ENCODE results near the gene PTPRH. TPM values are rescaled to one million over a fixed set of nuclear protein-coding genes. Genes with fewer than 3 reads are reported as not detected.

The PTPRH gene
- total RNA-seq, 4 donors from 2014 or later, result 26.4 to 261 (median 246) TPM

- Histone ChIP-seq H3K27ac (peak overlapping the region in 1 of 4 donors; percentile 74), H3K9me3 (no peaks in the 10 kb centered on the region), H3K36me3 (peaks cover 0 to 82% (median 0%) of the 10 kb centered on the region in 3 donors), H3K4me3 (no peak overlapping the region), H3K4me1 (peaks cover 0 to 22% (median 1%) of the 10 kb centered on the region in 4 donors), H3K27me3 (no peaks in the 10 kb centered on the region)
- TF ChIP-seq POLR2A (IDR thresholded peaks at IDR 0.05), result no peak
- TF ChIP-seq CTCF (IDR thresholded peaks at IDR 0.05), result no peak
- DNase-seq, result no peak
These were observed 20.5 kb upstream of the PTPRH start for GRCh38 chr19:55229789-55230182.

- H3K36me3 ChIP-seq, result peaks cover 0 to 76% (median 0%) of the 10 kb centered on the region in 3 donors
- no peak overlapping the region for H3K4me3 ChIP-seq
- peaks cover 0 to 22% (median 1%) of the 10 kb centered on the region in 4 donors for H3K4me1 ChIP-seq
- peak overlapping the region in 3 of 4 donors; percentile 32 to 74 (median 65) for H3K27ac ChIP-seq
- TF ChIP-seq CTCF (IDR thresholded peaks at IDR 0.05) (no peak), POLR2A (IDR thresholded peaks at IDR 0.05) (no peak)
- no peaks in the 10 kb centered on the region for H3K9me3 ChIP-seq
- no peaks in the 10 kb centered on the region for H3K27me3 ChIP-seq
- DNase-seq, result peak in 1 of 3 donors; percentile 43
These were observed 20.0 kb upstream of the PTPRH start for GRCh38 chr19:55229145-55229788.

GRCh38 chr19:55228403-55229031, 19.2 kb upstream of the PTPRH start, which contains the start of gene TMEM86B:
TMEM86B (minus strand) TSS chr19:55228763; CDS start chr19:55228741, 22 bp downstream.
- Histone ChIP-seq H3K4me1 (peaks cover 0 to 22% (median 1%) of the 10 kb centered on the region in 4 donors), H3K36me3 (peaks cover 0 to 70% (median 0%) of the 10 kb centered on the region in 3 donors), H3K9me3 (no peaks in the 10 kb centered on the region), H3K4me3 (peak within 1 kb of the TSS in 2 of 4 donors; percentile 24 to 42), H3K27me3 (no peaks in the 10 kb centered on the region), H3K27ac (peak within 1 kb of the TSS in 3 of 4 donors; percentile 32 to 74 (median 65))
- peak in 2 of 3 donors; percentile 77 to 79 for DNase-seq
- TF ChIP-seq CTCF (IDR thresholded peaks at IDR 0.05), result no peak
- no peak for TF ChIP-seq POLR2A (IDR thresholded peaks at IDR 0.05)

- Histone ChIP-seq H3K27ac (peak overlapping the region in 1 of 4 donors; percentile 74), H3K4me3 (peak overlapping the region in 1 of 4 donors; percentile 42), H3K9me3 (no peaks in the 10 kb centered on the region), H3K27me3 (no peaks in the 10 kb centered on the region), H3K4me1 (peaks cover 0 to 22% (median 1%) of the 10 kb centered on the region in 4 donors), H3K36me3 (peaks cover 0 to 69% (median 0%) of the 10 kb centered on the region in 3 donors)
- peak in 1 of 3 donors; percentile 43 for DNase-seq
- TF ChIP-seq POLR2A (IDR thresholded peaks at IDR 0.05) (no peak), CTCF (IDR thresholded peaks at IDR 0.05) (no peak)
These were observed 18.7 kb upstream of the PTPRH start for GRCh38 chr19:55228015-55228391.

- Histone ChIP-seq H3K4me1 (peaks cover 0 to 22% (median 1%) of the 10 kb centered on the region in 4 donors), H3K9me3 (no peaks in the 10 kb centered on the region), H3K4me3 (no peak overlapping the region), H3K27me3 (no peaks in the 10 kb centered on the region), H3K27ac (no peak overlapping the region), H3K36me3 (peaks cover 0 to 63% (median 0%) of the 10 kb centered on the region in 3 donors)
- DNase-seq, result peak in 1 of 3 donors; percentile 43
- no peak for TF ChIP-seq POLR2A (IDR thresholded peaks at IDR 0.05)
- no peak for TF ChIP-seq CTCF (IDR thresholded peaks at IDR 0.05)
These were observed 18.1 kb upstream of the PTPRH start for GRCh38 chr19:55227241-55228014.
